ENCODE data around the gene HTT. TPM values are rescaled to one million over a fixed set of nuclear protein-coding genes. Genes with fewer than 3 reads are reported as not detected.
A peak's percentile ranks its signal among the peaks of the same experiment; 100 is the strongest.

The HTT gene
- total RNA-seq, 2 donors from 2014 or later = 51.0 to 55.5 TPM

- H3K9me3 ChIP-seq = no peaks in the 10 kb centered on the region
- H3K4me3 ChIP-seq = no peak overlapping the region
- H3K4me1 ChIP-seq = no peaks in the 10 kb centered on the region
- no peak overlapping the region for H3K27ac ChIP-seq
- no peak for TF ChIP-seq CTCF (IDR thresholded peaks at IDR 0.05)
- intact Hi-C loops (cut with DNase I) = no loop called here
- no peaks in the 10 kb centered on the region for H3K27me3 ChIP-seq
- no peak overlapping the region for H3K9ac ChIP-seq (ENCODE audit: low read depth in 2 of 2, low read length in 2 of 2)
- peaks cover 22% of the 10 kb centered on the region for H3K36me3 ChIP-seq
- DNase-seq = no peak
Measured at GRCh38 chr4:3119464-3119863, 45.0 kb downstream of the HTT start.

GRCh38 chr4:3121110-3121509, 46.6 kb downstream of the HTT start:
- peaks cover 13% of the 10 kb centered on the region for H3K36me3 ChIP-seq
- H3K27ac ChIP-seq = no peak overlapping the region
- intact Hi-C loops (cut with DNase I) = no loop called here
- H3K9me3 ChIP-seq = no peaks in the 10 kb centered on the region
- H3K27me3 ChIP-seq = no peaks in the 10 kb centered on the region
- no peak for DNase-seq
- H3K9ac ChIP-seq (ENCODE audit: low read depth in 2 of 2, low read length in 2 of 2) = no peak overlapping the region
- H3K4me1 ChIP-seq = no peaks in the 10 kb centered on the region
- no peak for TF ChIP-seq CTCF (IDR thresholded peaks at IDR 0.05)
- no peak overlapping the region for H3K4me3 ChIP-seq

GRCh38 chr4:3121596-3121995, 47.1 kb downstream of the HTT start:
- Histone ChIP-seq H3K4me1 (no peaks in the 10 kb centered on the region), H3K36me3 (peaks cover 8% of the 10 kb centered on the region), H3K27me3 (no peaks in the 10 kb centered on the region), H3K4me3 (no peak overlapping the region), H3K27ac (peak overlapping the region; percentile 56), H3K9ac (ENCODE audit: low read depth in 2 of 2, low read length in 2 of 2) (no peak overlapping the region), H3K9me3 (no peaks in the 10 kb centered on the region)
- intact Hi-C loops (cut with DNase I) = no loop called here
- TF ChIP-seq CTCF (IDR thresholded peaks at IDR 0.05) = no peak
- no peak for DNase-seq

GRCh38 chr4:3122081-3122563, 47.6 kb downstream of the HTT start:
- Histone ChIP-seq H3K4me3 (no peak overlapping the region), H3K36me3 (peaks cover 5% of the 10 kb centered on the region), H3K9me3 (no peaks in the 10 kb centered on the region), H3K27me3 (no peaks in the 10 kb centered on the region), H3K4me1 (no peaks in the 10 kb centered on the region), H3K27ac (peak overlapping the region; percentile 56), H3K9ac (ENCODE audit: low read depth in 2 of 2, low read length in 2 of 2) (no peak overlapping the region)
- no peak for TF ChIP-seq CTCF (IDR thresholded peaks at IDR 0.05)
- no peak for DNase-seq
- intact Hi-C loops (cut with DNase I) = no loop called here

- no peaks in the 10 kb centered on the region for H3K9me3 ChIP-seq
- no peak for TF ChIP-seq CTCF (IDR thresholded peaks at IDR 0.05)
- no peak overlapping the region for H3K4me3 ChIP-seq
- H3K27ac ChIP-seq = peak overlapping the region; percentile 2
- no peak for DNase-seq
- peaks cover 5% of the 10 kb centered on the region for H3K36me3 ChIP-seq
- intact Hi-C loops (cut with DNase I) = no loop called here
- no peaks in the 10 kb centered on the region for H3K27me3 ChIP-seq
- H3K9ac ChIP-seq (ENCODE audit: low read depth in 2 of 2, low read length in 2 of 2) = no peak overlapping the region
- no peaks in the 10 kb centered on the region for H3K4me1 ChIP-seq
Measured at GRCh38 chr4:3123181-3123671, 48.7 kb downstream of the HTT start.
